Common myeloid progenitor, CD34-positive (primary cell): ENCODE results near the gene FGFBP1.

Experiments
- CTCF ChIA-PET: fragments of 350-600 bp; sonication (Branson Sonifier 250); formaldehyde crosslinking; loops from one replicate; lab custom pipeline; 2021; ENCODE audit warnings: antibody characterized with exemption; lab: Charles Lee
- POLR2A ChIA-PET: fragments of 350-600 bp; sonication (Branson Sonifier 250); formaldehyde crosslinking; loops from one replicate; lab custom pipeline; 2021; ENCODE audit warnings: antibody characterized with exemption; lab: Charles Lee
- DNase-seq, 3 donors: peaks; one replicate each; pipeline versions ENCODE4 v3.0.0 to v3.0.0-alpha.2; 2013
- H3K27ac ChIP-seq, 2 experiments: 1 replicate in 1 of 2; 2 replicates in 1 of 2; pipeline ENCODE4 v1.7.0; 2013; ENCODE audit warnings: inconsistent platforms in 2 of 2, low read length in 2 of 2, mild to moderate bottlenecking in 2 of 2, low read depth in 1 of 2, moderate library complexity in 1 of 2; ENCODE audit not compliant: severe bottlenecking in 2 of 2, insufficient read depth in 1 of 2, poor library complexity in 1 of 2
- H3K27me3 ChIP-seq, 5 experiments: replicated peaks in 2 of 5; 1 replicate in 3 of 5; 2 replicates in 2 of 5; pipeline versions ENCODE4 v1.6.1 to v1.7.0; 2013; ENCODE audit warnings: low read length in 4 of 5, mild to moderate bottlenecking in 2 of 5, moderate library complexity in 2 of 5, inconsistent platforms in 1 of 5; ENCODE audit not compliant: insufficient read depth in 5 of 5, control insufficient read depth in 4 of 5
- H3K36me3 ChIP-seq, 4 experiments: 1 replicate in 2 of 4; 2 replicates in 2 of 4; pipeline versions ENCODE4 v1.6.1 to v1.7.0; 2013; ENCODE audit warnings: low read length in 3 of 4, control low read depth in 1 of 4, mild to moderate bottlenecking in 1 of 4; ENCODE audit not compliant: control insufficient read depth in 4 of 4, insufficient read depth in 4 of 4
- H3K4me1 ChIP-seq, 4 experiments: 1 replicate in 3 of 4; 2 replicates in 1 of 4; pipeline versions ENCODE4 v1.6.1 to v1.7.1; 2013; ENCODE audit warnings: low read length in 3 of 4, mild to moderate bottlenecking in 3 of 4, control low read depth in 1 of 4, inconsistent platforms in 1 of 4, moderate library complexity in 1 of 4; ENCODE audit not compliant: control insufficient read depth in 4 of 4, insufficient read depth in 4 of 4; ENCODE audit errors: control extremely low read depth in 1 of 4
- H3K4me3 ChIP-seq, 7 experiments: 1 replicate in 4 of 7; 2 replicates in 3 of 7; pipeline versions ENCODE4 v1.5.1 to v1.7.0; 2013; ENCODE audit warnings: mild to moderate bottlenecking in 7 of 7, low read length in 6 of 7, moderate library complexity in 6 of 7, inconsistent platforms in 2 of 7, low read depth in 2 of 7, control low read depth in 1 of 7; ENCODE audit not compliant: insufficient read depth in 4 of 7, control insufficient read depth in 1 of 7; ENCODE audit errors: extremely low read depth in 1 of 7
- H3K9me3 ChIP-seq, 5 experiments: 1 replicate in 4 of 5; 2 replicates in 1 of 5; pipeline versions ENCODE4 v1.6.1 to v1.7.1; 2013; ENCODE audit warnings: low read length in 4 of 5, mild to moderate bottlenecking in 2 of 5, inconsistent platforms in 1 of 5, low read depth in 1 of 5, moderate library complexity in 1 of 5; ENCODE audit not compliant: control insufficient read depth in 4 of 5, insufficient read depth in 2 of 5; ENCODE audit errors: control extremely low read depth in 1 of 5
- WGBS: methylation state at CpG from one replicate; pipeline ENCODE4 v1.1.5; 2013; ENCODE audit not compliant: insufficient coverage; 5-methylcytosine and 5-hydroxymethylcytosine counted together

The FGFBP1 gene

GRCh38 chr4:15926486-15926885 is 12.1 kb downstream of the FGFBP1 start:
- H3K27ac ChIP-seq = no peak overlapping the region
- DNase-seq = no peak
- H3K36me3 ChIP-seq = no peaks in the 10 kb centered on the region
- ChIA-PET CTCF (interaction anchor here (1.0 to 1.2 kb wide), 2 partner anchors 11 to 43 kb away, joined by 3 read pairs; no protein-coding TSS in a partner anchor), POLR2A (no interaction called here)
- WGBS = 100% methylated on average over 2 of the region's 7 CpGs
- H3K27me3 ChIP-seq = peaks cover 0 to 3% (median 0%) of the 10 kb centered on the region in 5 experiments
- no peaks in the 10 kb centered on the region for H3K4me1 ChIP-seq
- H3K9me3 ChIP-seq = no peaks in the 10 kb centered on the region
- H3K4me3 ChIP-seq = no peak overlapping the region

DNA sequence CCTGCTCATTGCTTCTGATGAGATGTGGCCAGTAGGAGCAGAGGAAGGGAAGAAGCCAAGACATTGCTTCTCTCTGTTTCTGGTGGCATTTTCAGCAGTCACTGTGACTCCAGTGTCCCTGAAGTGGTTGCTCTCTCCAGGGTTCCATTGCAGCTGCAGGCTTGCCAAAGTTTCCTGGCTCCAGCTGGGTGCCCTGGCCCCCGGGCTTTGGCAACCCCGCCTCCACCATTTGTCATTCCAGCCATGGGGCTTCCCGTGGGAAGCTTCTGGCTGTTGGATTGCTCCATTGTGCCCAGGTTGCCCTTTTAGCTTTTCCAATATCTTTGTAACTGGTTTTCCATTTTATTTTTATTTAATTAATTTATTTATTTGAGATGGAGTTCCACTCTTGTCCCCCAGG is 12.7 kb downstream of the FGFBP1 start:
- Histone ChIP-seq H3K27ac (no peak overlapping the region), H3K27me3 (peaks cover 0 to 6% (median 0%) of the 10 kb centered on the region in 5 experiments), H3K4me1 (no peaks in the 10 kb centered on the region), H3K9me3 (no peaks in the 10 kb centered on the region), H3K4me3 (no peak overlapping the region), H3K36me3 (no peaks in the 10 kb centered on the region)
- POLR2A ChIA-PET = no interaction called here
- CTCF ChIA-PET = interaction anchor here (1.2 kb wide), 1 partner anchor 43 kb away, joined by 3 read pairs; no protein-coding TSS in a partner anchor
- 75% methylated on average over 2 of the region's 3 CpGs for WGBS
- DNase-seq = no peak

DNA sequence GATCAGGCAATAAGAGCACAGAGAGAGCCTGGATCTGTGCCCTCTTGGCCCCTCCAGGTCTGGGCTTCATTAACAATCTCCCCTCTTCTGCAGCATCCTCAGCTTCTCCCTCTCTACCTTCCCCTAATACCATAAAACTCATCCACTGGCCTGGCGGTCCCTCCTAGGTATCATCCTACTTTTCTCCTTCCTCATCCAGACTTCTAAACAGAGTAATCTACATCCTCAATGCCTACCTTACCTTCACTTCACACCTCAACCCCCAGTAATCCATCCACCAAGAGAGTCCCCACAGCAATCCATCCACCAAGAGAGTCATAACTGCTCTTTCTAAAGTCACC is 17.0 kb downstream of the FGFBP1 start:
- H3K27me3 ChIP-seq = peaks cover 0 to 4% (median 0%) of the 10 kb centered on the region in 5 experiments
- no peak overlapping the region for H3K4me3 ChIP-seq
- H3K4me1 ChIP-seq = no peaks in the 10 kb centered on the region
- no peaks in the 10 kb centered on the region for H3K36me3 ChIP-seq
- H3K27ac ChIP-seq = no peak overlapping the region
- ChIA-PET POLR2A (interaction anchor here (0.6 kb wide), 1 partner anchor 87 kb away, joined by 3 read pairs; no protein-coding TSS in a partner anchor), CTCF (interaction anchor here (1.0 kb wide), 1 partner anchor 34 kb away, joined by 3 read pairs; no protein-coding TSS in a partner anchor)
- peaks cover 0 to 3% (median 0%) of the 10 kb centered on the region in 5 experiments for H3K9me3 ChIP-seq
- DNase-seq = no peak
- WGBS = 92% methylated on average over 1 of the region's 1 CpG

- no peak for DNase-seq
- no peaks in the 10 kb centered on the region for H3K36me3 ChIP-seq
- CTCF ChIA-PET = interaction anchor here (1.0 kb wide), 1 partner anchor 35 kb away, joined by 3 read pairs; no protein-coding TSS in a partner anchor
- no peak overlapping the region for H3K4me3 ChIP-seq
- no peak overlapping the region for H3K27ac ChIP-seq
- WGBS = 100% methylated on average over 1 of the region's 4 CpGs
- POLR2A ChIA-PET = interaction anchor here (0.6 kb wide), 1 partner anchor 87 kb away, joined by 3 read pairs; no protein-coding TSS in a partner anchor
- H3K9me3 ChIP-seq = peaks cover 0 to 4% (median 0%) of the 10 kb centered on the region in 5 experiments
- H3K27me3 ChIP-seq = peaks cover 0 to 4% (median 0%) of the 10 kb centered on the region in 5 experiments
- H3K4me1 ChIP-seq = no peaks in the 10 kb centered on the region
Observed at GRCh38 chr4:15920723-15921591, 17.6 kb downstream of the FGFBP1 start.

DNA sequence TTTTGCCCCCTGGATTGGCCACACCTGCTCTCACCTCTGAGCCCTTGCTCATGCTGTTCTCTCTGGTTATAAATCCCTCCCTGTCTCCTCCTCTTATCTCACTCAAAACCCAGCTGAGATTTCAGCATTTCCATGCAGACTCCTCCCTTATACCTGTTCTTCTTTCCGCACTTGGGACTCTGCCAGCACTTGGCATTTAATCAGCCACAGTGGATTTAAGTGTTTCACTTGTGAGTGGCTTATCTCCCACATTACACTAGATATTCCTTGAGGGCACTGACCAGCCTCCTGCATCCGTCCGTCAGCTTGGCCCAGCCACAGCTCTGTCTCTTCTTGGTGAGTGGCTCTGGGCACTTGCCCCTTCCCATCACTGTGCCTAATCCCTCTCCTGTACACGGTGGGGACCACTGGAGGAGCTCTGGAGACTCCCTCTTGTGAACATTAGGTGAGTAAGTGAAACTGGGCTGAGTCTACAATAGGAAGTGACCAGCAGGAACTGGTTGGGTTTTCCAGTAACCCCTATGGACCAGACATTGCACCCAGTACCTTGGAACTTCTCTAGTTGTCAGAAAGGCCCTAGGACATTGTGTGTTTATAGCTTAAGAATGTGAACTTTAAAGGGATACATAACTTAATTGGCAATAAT is 19.9 kb downstream of the FGFBP1 start:
- Histone ChIP-seq H3K27ac (no peak overlapping the region), H3K36me3 (no peaks in the 10 kb centered on the region), H3K4me3 (no peak overlapping the region), H3K27me3 (peaks cover 0 to 4% (median 0%) of the 10 kb centered on the region in 5 experiments), H3K9me3 (peaks cover 0 to 4% (median 1%) of the 10 kb centered on the region in 5 experiments), H3K4me1 (no peaks in the 10 kb centered on the region)
- ChIA-PET POLR2A (no interaction called here), CTCF (interaction anchor here (1.0 to 1.5 kb wide), 2 partner anchors 10 to 20 kb away, joined by 3 read pairs; partner anchors contain the start of gene FGFBP1)
- WGBS = 93% methylated on average over 3 of the region's 4 CpGs
- no peak for DNase-seq

GRCh38 chr4:15917297-15917696 is 21.2 kb downstream of the FGFBP1 start:
- DNase-seq = no peak
- Histone ChIP-seq H3K4me1 (no peaks in the 10 kb centered on the region), H3K27ac (no peak overlapping the region), H3K4me3 (no peak overlapping the region), H3K36me3 (no peaks in the 10 kb centered on the region), H3K9me3 (peaks cover 0 to 4% (median 1%) of the 10 kb centered on the region in 5 experiments), H3K27me3 (peaks cover 0 to 4% (median 0%) of the 10 kb centered on the region in 5 experiments)
- ChIA-PET POLR2A (no interaction called here), CTCF (no interaction called here)
- WGBS = no CpG with 5 or more reads among the region's 2 CpGs
